CMK (cell line): ENCODE results near the gene KDM5A.
"Not testable (repeated sequence)": the region's sequence is repeated elsewhere in the genome, so short reads cannot be mapped to it uniquely, and the experiment has no call there.

ENCODE experiments used
- DNase-seq: peaks from one replicate; pipeline ENCODE4 v3.0.0-alpha.2; 2010; ENCODE audit warnings: low read depth

The KDM5A gene

GRCh38 chr12:389142-390096 lies at the start of gene KDM5A:
TSS of gene KDM5A (minus strand) at chr12:389320. CDS start at chr12:389091, 229 bp downstream.
- DNase-seq: peak; percentile 63

- not testable (repeated sequence) for DNase-seq
These were observed 46.6 kb upstream of the KDM5A start for GRCh38 chr12:435737-436136.

- no peak for DNase-seq
These were observed 33.4 kb upstream of the KDM5A start for GRCh38 chr12:422526-422925.

- no peak for DNase-seq
These were observed 29.3 kb upstream of the KDM5A start for GRCh38 chr12:418432-418831.

- DNase-seq: no peak
These were observed 25.7 kb upstream of the KDM5A start for GRCh38 chr12:414859-415258.

GRCh38 chr12:402029-402389 lies 12.9 kb upstream of the KDM5A start:
- DNase-seq: no peak

- peak; percentile 62 for DNase-seq
These were observed 12.3 kb upstream of the KDM5A start, which contains the start of gene CCDC77 for GRCh38 chr12:401235-402028. TSS of gene CCDC77 (plus strand) at chr12:401644. CDS start at chr12:409384, 7,740 bp downstream.

GRCh38 chr12:400828-401227 lies 11.7 kb upstream of the KDM5A start:
- no peak for DNase-seq

GRCh38 chr12:388541-389141 lies 479 bp downstream of the KDM5A start:
- DNase-seq: no peak

- DNase-seq: no peak
These were observed 1.1 kb downstream of the KDM5A start for GRCh38 chr12:388012-388411.

GRCh38 chr12:386651-387050 lies 2.5 kb downstream of the KDM5A start:
- no peak for DNase-seq

GRCh38 chr12:370739-371485 lies 18.2 kb downstream of the KDM5A start:
- DNase-seq: not testable (repeated sequence)

GRCh38 chr12:367972-368371 lies 21.1 kb downstream of the KDM5A start:
- DNase-seq: no peak

- DNase-seq: no peak
These were observed 22.3 kb downstream of the KDM5A start for GRCh38 chr12:366820-367219.

- no peak for DNase-seq
These were observed 30.0 kb downstream of the KDM5A start for GRCh38 chr12:359091-359490.

- no peak for DNase-seq
These were observed 32.7 kb downstream of the KDM5A start for GRCh38 chr12:356276-356988.

GRCh38 chr12:351197-351596 lies 37.9 kb downstream of the KDM5A start:
- DNase-seq: not testable (repeated sequence)

GRCh38 chr12:349625-350024 lies 39.5 kb downstream of the KDM5A start:
- not testable (repeated sequence) for DNase-seq

GRCh38 chr12:343036-343435 lies 46.1 kb downstream of the KDM5A start:
- not testable (repeated sequence) for DNase-seq

- DNase-seq: no peak
These were observed 52.1 kb downstream of the KDM5A start for GRCh38 chr12:337039-337438.

GRCh38 chr12:334125-334524 lies 55.0 kb downstream of the KDM5A start:
- DNase-seq: no peak
